Thyroid gland (tissue), 4 donors: ENCODE measurements around the gene KRTAP10-3.

Source experiments
- CTCF ChIP-seq, 6 experiments: fragments of 200-600 bp in 3 of 6; fragments of 450-650 bp in 3 of 6; sonication (generic) in 3 of 6; IDR thresholded peaks; one replicate each; pipeline ENCODE4 v1.5.1; 2016 to 2019; ENCODE audit warnings: antibody characterized with exemption in 6 of 6, mild to moderate bottlenecking in 2 of 6, inconsistent platforms in 1 of 6, moderate library complexity in 1 of 6
- POLR2A ChIP-seq, 2 donors: fragments of 450-650 bp; IDR thresholded peaks; one replicate each; pipeline ENCODE4 v1.6.1; 2017; ENCODE audit warnings: antibody characterized with exemption in 2 of 2, mild to moderate bottlenecking in 2 of 2, moderate library complexity in 1 of 2

GRCh38 chr21:44525391-44526095 is 33.1 kb downstream of the KRTAP10-3 start:
- no peak for TF ChIP-seq POLR2A (IDR thresholded peaks at IDR 0.05)
- no peak for TF ChIP-seq CTCF (IDR thresholded peaks at IDR 0.05)
